OCI-LY1 (cell line): ENCODE data around the gene GRIP1.
A peak's percentile ranks its signal among the peaks of the same experiment; 100 is the strongest.

Source experiments
- H2AFZ ChIP-seq: fragments of 200-600 bp; sonication (generic), shearing (Covaris generic); 2 replicates; pipeline ENCODE4 v1.6.0; 2014; ENCODE audit warnings: antibody characterized with exemption, mild to moderate bottlenecking, low read length
- H3F3A ChIP-seq: fragments of 200-600 bp; sonication (generic), shearing (Covaris generic); 2 replicates; pipeline ENCODE4 v1.6.0; 2014; ENCODE audit warnings: mild to moderate bottlenecking, antibody characterized with exemption, low read length, moderate library complexity; ENCODE audit not compliant: insufficient read depth
- H3K27ac ChIP-seq: fragments of 200-600 bp; sonication (generic); 2 replicates; pipeline ENCODE4 v1.5.1; 2014; ENCODE audit warnings: low read length, mixed run types, mild to moderate bottlenecking, low read depth; ENCODE audit not compliant: poor library complexity, severe bottlenecking
- H3K27me3 ChIP-seq: fragments of 200-600 bp; sonication (generic); 2 replicates; pipeline ENCODE4 v1.6.0; 2014; ENCODE audit warnings: antibody characterized with exemption, mild to moderate bottlenecking, low read length, moderate library complexity; ENCODE audit not compliant: insufficient read depth
- H3K36me3 ChIP-seq: fragments of 200-600 bp; sonication (generic); 2 replicates; pipeline ENCODE4 v1.6.1; 2014; ENCODE audit warnings: mild to moderate bottlenecking, antibody characterized with exemption, low read length, moderate library complexity, mixed read lengths; ENCODE audit not compliant: insufficient read depth
- H3K4me1 ChIP-seq: fragments of 200-600 bp; sonication (generic); 2 replicates; pipeline ENCODE4 v1.5.1; 2014; ENCODE audit warnings: mild to moderate bottlenecking, low read length, moderate library complexity; ENCODE audit not compliant: insufficient read depth, severe bottlenecking
- H3K4me2 ChIP-seq: fragments of 200-600 bp; sonication (generic), shearing (Covaris generic); 2 replicates; pipeline ENCODE4 v1.6.1; 2014; ENCODE audit warnings: low read length
- H3K4me3 ChIP-seq: fragments of 200-600 bp; sonication (generic); 2 replicates; pipeline ENCODE4 v1.5.1; 2014; ENCODE audit warnings: low read length, low read depth, mild to moderate bottlenecking, mixed read lengths; ENCODE audit not compliant: poor library complexity, severe bottlenecking
- H3K79me2 ChIP-seq: fragments of 200-600 bp; shearing (Covaris generic); 2 replicates; pipeline ENCODE4 v1.6.1; 2016; ENCODE audit warnings: mixed run types, low read length, mixed read lengths; ENCODE audit not compliant: insufficient read depth
- H3K9ac ChIP-seq: fragments of 200-600 bp; sonication (generic), shearing (Covaris generic); 2 replicates; pipeline ENCODE4 v1.6.1; 2014; ENCODE audit warnings: mild to moderate bottlenecking, low read length, mixed read lengths
- H3K9me2 ChIP-seq: fragments of 200-600 bp; sonication (generic), shearing (Covaris generic); 2 replicates; pipeline ENCODE4 v1.6.1; 2014; ENCODE audit warnings: low read depth, mild to moderate bottlenecking, low read length, mixed read lengths
- H3K9me3 ChIP-seq: fragments of 200-600 bp; shearing (Covaris generic); 2 replicates; pipeline ENCODE4 v1.6.1; 2014; ENCODE audit warnings: low read length, mixed read lengths
- H4K20me1 ChIP-seq: fragments of 200-600 bp; sonication (generic), shearing (Covaris generic); 2 replicates; pipeline ENCODE4 v1.6.0; 2016; ENCODE audit warnings: mild to moderate bottlenecking, low read length; ENCODE audit not compliant: insufficient read depth
- EZH2 ChIP-seq: fragments of 200-600 bp; sonication (generic), shearing (Covaris generic); IDR thresholded peaks from 2 replicates; pipeline ENCODE4 v1.8.0; 2017; ENCODE audit warnings: borderline replicate concordance, mixed run types, mild to moderate bottlenecking, antibody characterized with exemption, low read length, moderate library complexity, mixed read lengths
- TF ChIP-seq, protein P1 (sequence below): fragments of 200-600 bp; sonication (generic), shearing (Covaris generic); IDR thresholded peaks from 2 replicates; pipeline ENCODE4 v1.5.1; 2017; ENCODE audit warnings: mild to moderate bottlenecking, antibody characterized with exemption, low read length, moderate library complexity, mixed read lengths

The GRIP1 gene

GRCh38 chr12:66708704-66709456, 30.0 kb upstream of the GRIP1 start:
- H3F3A ChIP-seq, result no peaks in the 10 kb centered on the region
- no peaks in the 10 kb centered on the region for H3K4me1 ChIP-seq
- H3K79me2 ChIP-seq, result no peaks in the 10 kb centered on the region
- no peaks in the 10 kb centered on the region for H4K20me1 ChIP-seq
- no peak overlapping the region for H3K27ac ChIP-seq
- H3K9me3 ChIP-seq, result no peaks in the 10 kb centered on the region
- H3K9me2 ChIP-seq, result no peaks in the 10 kb centered on the region
- TF ChIP-seq EZH2, result no peak
- TF ChIP-seq, protein P1, sequence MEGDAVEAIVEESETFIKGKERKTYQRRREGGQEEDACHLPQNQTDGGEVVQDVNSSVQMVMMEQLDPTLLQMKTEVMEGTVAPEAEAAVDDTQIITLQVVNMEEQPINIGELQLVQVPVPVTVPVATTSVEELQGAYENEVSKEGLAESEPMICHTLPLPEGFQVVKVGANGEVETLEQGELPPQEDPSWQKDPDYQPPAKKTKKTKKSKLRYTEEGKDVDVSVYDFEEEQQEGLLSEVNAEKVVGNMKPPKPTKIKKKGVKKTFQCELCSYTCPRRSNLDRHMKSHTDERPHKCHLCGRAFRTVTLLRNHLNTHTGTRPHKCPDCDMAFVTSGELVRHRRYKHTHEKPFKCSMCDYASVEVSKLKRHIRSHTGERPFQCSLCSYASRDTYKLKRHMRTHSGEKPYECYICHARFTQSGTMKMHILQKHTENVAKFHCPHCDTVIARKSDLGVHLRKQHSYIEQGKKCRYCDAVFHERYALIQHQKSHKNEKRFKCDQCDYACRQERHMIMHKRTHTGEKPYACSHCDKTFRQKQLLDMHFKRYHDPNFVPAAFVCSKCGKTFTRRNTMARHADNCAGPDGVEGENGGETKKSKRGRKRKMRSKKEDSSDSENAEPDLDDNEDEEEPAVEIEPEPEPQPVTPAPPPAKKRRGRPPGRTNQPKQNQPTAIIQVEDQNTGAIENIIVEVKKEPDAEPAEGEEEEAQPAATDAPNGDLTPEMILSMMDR, result peak; percentile 31; the same call in 1 of the 2 replicates
- no peak overlapping the region for H2AFZ ChIP-seq
- no peak overlapping the region for H3K4me2 ChIP-seq
- no peak overlapping the region for H3K9ac ChIP-seq
- no peaks in the 10 kb centered on the region for H3K27me3 ChIP-seq
- H3K4me3 ChIP-seq, result no peak overlapping the region
- no peaks in the 10 kb centered on the region for H3K36me3 ChIP-seq

GRCh38 chr12:66707002-66707697, 28.3 kb upstream of the GRIP1 start:
- Histone ChIP-seq H3K4me2 (no peak overlapping the region), H3K36me3 (no peaks in the 10 kb centered on the region), H3K9ac (no peak overlapping the region), H3K79me2 (no peaks in the 10 kb centered on the region), H3K27me3 (no peaks in the 10 kb centered on the region), H3K9me3 (no peaks in the 10 kb centered on the region), H3K27ac (no peak overlapping the region), H3F3A (no peaks in the 10 kb centered on the region), H4K20me1 (no peaks in the 10 kb centered on the region), H3K9me2 (no peaks in the 10 kb centered on the region), H3K4me3 (no peak overlapping the region), H3K4me1 (no peaks in the 10 kb centered on the region), H2AFZ (no peak overlapping the region)
- no peak for TF ChIP-seq EZH2

- Histone ChIP-seq H3K4me2 (no peak overlapping the region), H3K79me2 (no peaks in the 10 kb centered on the region), H3K4me3 (no peak overlapping the region), H3K9me3 (no peaks in the 10 kb centered on the region), H3F3A (no peaks in the 10 kb centered on the region), H3K27ac (no peak overlapping the region), H3K27me3 (no peaks in the 10 kb centered on the region; the same call in 1 of the 2 replicates), H3K4me1 (peaks cover 8% of the 10 kb centered on the region), H2AFZ (no peak overlapping the region), H3K36me3 (no peaks in the 10 kb centered on the region), H3K9ac (no peak overlapping the region), H4K20me1 (no peaks in the 10 kb centered on the region), H3K9me2 (no peaks in the 10 kb centered on the region)
- no peak for TF ChIP-seq EZH2
- TF ChIP-seq, protein P1, result no peak
Observed at GRCh38 chr12:66699738-66700482, 21.0 kb upstream of the GRIP1 start.
